Activated B cell treated with CpG ODN at 0.5 μM for 24 hours (primary cell): Measurements from ENCODE around the gene COPS9. TPM values are rescaled to one million over a fixed set of nuclear protein-coding genes. Genes with fewer than 3 reads are reported as not detected.

ENCODE experiments used
- ATAC-seq: fragments of 200-7000 bp; cut with Tn5 transposase; one replicate; pipeline ENCODE4 v1.10.0; 2021; ENCODE audit warnings: low read depth, mild to moderate bottlenecking, moderate library complexity
- CTCF ChIA-PET: fragments of 350-600 bp; sonication (Branson Sonifier 250); formaldehyde crosslinking; loops from one replicate; lab custom pipeline; 2021; ENCODE audit warnings: antibody characterized with exemption; lab: Charles Lee
- POLR2A ChIA-PET: fragments of 350-600 bp; sonication (Branson Sonifier 250); formaldehyde crosslinking; loops from one replicate; lab custom pipeline; 2021; ENCODE audit warnings: antibody characterized with exemption; lab: Charles Lee
- DNase-seq: peaks from one replicate; pipeline ENCODE4 v3.0.0; 2022
- H3K27ac Mint-ChIP-seq: one replicate; pipeline ENCODE4 v1.8.0; 2020; ENCODE audit warnings: mixed read lengths
- H3K27me3 Mint-ChIP-seq: one replicate; pipeline ENCODE4 v1.8.0; 2021; ENCODE audit warnings: mixed read lengths
- H3K36me3 Mint-ChIP-seq: one replicate; pipeline ENCODE4 v1.8.0; 2021; ENCODE audit warnings: low read depth, mixed read lengths
- H3K4me1 Mint-ChIP-seq: one replicate; pipeline ENCODE4 v1.8.0; 2021; ENCODE audit warnings: mixed read lengths
- H3K4me3 Mint-ChIP-seq: one replicate; pipeline ENCODE4 v1.8.0; 2020; ENCODE audit warnings: mild to moderate bottlenecking, mixed read lengths
- H3K9me3 Mint-ChIP-seq: one replicate; pipeline ENCODE4 v1.8.0; 2020; ENCODE audit warnings: mixed read lengths
- intact Hi-C: fragments of 100-400 bp; cut with micrococcal nuclease; formaldehyde crosslinking; loops from one replicate; pipeline ENCODE4 v1.15.1; 2024
- total RNA-seq: library from RNA; stranded (reverse); gene quantifications from 2 replicates; pipeline ENCODE4 v1.2.3, GENCODE V29; 2022
- TF ChIP-seq, protein P1 (sequence below): fragments of 200-600 bp; IDR thresholded peaks from one replicate; pipeline ENCODE4 v1.8.0; 2022; ENCODE audit warnings: antibody characterized with exemption, mild to moderate bottlenecking

Gene COPS9
- total RNA-seq, 1 donor from 2014 or later = 78.6 TPM

DNA sequence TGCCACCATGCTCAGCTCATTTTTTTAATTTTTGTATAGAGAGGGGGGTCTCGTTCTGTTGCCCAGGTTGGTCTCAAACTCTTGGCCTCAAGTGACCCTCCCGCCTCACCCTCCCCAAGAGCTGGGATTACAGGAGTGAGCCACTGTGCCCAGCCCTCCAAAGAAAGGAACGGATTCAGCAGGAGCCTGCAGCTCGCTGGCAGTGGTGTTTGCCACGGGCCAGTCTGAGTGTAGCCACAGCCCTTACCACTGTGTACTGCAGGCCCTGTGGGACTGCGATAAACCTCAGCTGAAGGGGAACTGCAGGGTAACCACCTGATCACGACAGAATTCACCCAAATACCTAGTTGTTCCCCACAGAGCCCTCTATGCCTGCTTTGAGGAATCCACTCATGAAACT lies 6.8 kb downstream of the COPS9 start:
- no peak overlapping the region for H3K4me3 Mint-ChIP-seq
- H3K9me3 Mint-ChIP-seq = no peaks in the 10 kb centered on the region
- POLR2A ChIA-PET = no interaction called here
- CTCF ChIA-PET = no interaction called here
- no peaks in the 10 kb centered on the region for H3K27me3 Mint-ChIP-seq
- intact Hi-C loops = no loop called here
- H3K4me1 Mint-ChIP-seq = peaks cover 7% of the 10 kb centered on the region
- ATAC-seq (no peak), DNase-seq (no peak)
- no peak overlapping the region for H3K27ac Mint-ChIP-seq
- H3K36me3 Mint-ChIP-seq = peaks cover 74% of the 10 kb centered on the region
- TF ChIP-seq, protein P1, sequence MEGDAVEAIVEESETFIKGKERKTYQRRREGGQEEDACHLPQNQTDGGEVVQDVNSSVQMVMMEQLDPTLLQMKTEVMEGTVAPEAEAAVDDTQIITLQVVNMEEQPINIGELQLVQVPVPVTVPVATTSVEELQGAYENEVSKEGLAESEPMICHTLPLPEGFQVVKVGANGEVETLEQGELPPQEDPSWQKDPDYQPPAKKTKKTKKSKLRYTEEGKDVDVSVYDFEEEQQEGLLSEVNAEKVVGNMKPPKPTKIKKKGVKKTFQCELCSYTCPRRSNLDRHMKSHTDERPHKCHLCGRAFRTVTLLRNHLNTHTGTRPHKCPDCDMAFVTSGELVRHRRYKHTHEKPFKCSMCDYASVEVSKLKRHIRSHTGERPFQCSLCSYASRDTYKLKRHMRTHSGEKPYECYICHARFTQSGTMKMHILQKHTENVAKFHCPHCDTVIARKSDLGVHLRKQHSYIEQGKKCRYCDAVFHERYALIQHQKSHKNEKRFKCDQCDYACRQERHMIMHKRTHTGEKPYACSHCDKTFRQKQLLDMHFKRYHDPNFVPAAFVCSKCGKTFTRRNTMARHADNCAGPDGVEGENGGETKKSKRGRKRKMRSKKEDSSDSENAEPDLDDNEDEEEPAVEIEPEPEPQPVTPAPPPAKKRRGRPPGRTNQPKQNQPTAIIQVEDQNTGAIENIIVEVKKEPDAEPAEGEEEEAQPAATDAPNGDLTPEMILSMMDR = no peak

GRCh38 chr2:240128608-240129145 lies 7.4 kb downstream of the COPS9 start:
- CTCF ChIA-PET = no interaction called here
- H3K9me3 Mint-ChIP-seq = no peaks in the 10 kb centered on the region

GRCh38 chr2:240127911-240128607 lies 8.0 kb downstream of the COPS9 start:
- Mint-ChIP-seq H3K36me3 (peaks cover 70% of the 10 kb centered on the region), H3K9me3 (no peaks in the 10 kb centered on the region)

More at GRCh38 chr2:240128608-240129145, 7.4 kb downstream of the COPS9 start:
- POLR2A ChIA-PET = no interaction called here
- Mint-ChIP-seq H3K27ac (no peak overlapping the region), H3K36me3 (peaks cover 74% of the 10 kb centered on the region), H3K4me1 (peaks cover under 1% of the 10 kb centered on the region), H3K4me3 (no peak overlapping the region), H3K27me3 (no peaks in the 10 kb centered on the region)
- DNase-seq = no peak
- intact Hi-C loops = no loop called here
- no peak for ATAC-seq
- TF ChIP-seq, protein P1 = no peak

DNA sequence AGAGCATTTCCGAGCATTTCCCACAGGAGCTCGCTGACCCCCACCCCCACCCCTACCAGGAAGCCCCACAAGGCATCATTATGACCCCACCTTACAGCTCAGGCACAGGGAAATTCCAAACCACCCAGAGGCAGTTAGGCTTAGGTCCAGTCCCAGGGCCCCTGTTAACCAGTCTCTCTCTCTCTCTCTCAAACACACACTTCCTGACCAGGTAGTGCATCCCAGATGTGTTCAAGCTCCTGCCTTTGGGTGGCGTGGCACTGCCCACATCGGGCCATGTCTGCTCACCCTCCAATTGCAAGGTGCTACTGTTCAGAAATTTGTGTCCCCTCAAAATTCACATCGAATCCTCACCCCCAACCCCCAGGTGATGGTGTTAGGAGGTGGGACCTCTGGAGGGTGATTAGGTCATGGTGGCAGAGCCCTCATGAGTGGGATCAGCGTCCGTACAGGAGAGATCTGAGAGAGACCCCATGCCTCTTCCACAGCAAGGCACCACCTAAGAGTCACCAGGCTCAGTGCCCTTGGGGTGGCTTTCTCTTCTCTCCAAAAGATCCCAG lies 8.8 kb downstream of the COPS9 start:
- Mint-ChIP-seq H3K27ac (no peak overlapping the region), H3K27me3 (no peaks in the 10 kb centered on the region), H3K4me1 (no peaks in the 10 kb centered on the region), H3K9me3 (no peaks in the 10 kb centered on the region), H3K4me3 (no peak overlapping the region), H3K36me3 (peaks cover 63% of the 10 kb centered on the region)
- CTCF ChIA-PET = no interaction called here
- intact Hi-C loops = no loop called here
- POLR2A ChIA-PET = no interaction called here
- no peak for ATAC-seq
- DNase-seq = no peak
- TF ChIP-seq, protein P1 = no peak

More at GRCh38 chr2:240127911-240128607, 8.0 kb downstream of the COPS9 start:
- Mint-ChIP-seq H3K27me3 (no peaks in the 10 kb centered on the region), H3K4me3 (no peak overlapping the region), H3K4me1 (no peaks in the 10 kb centered on the region), H3K27ac (no peak overlapping the region)
- ChIA-PET POLR2A (no interaction called here), CTCF (no interaction called here)
- intact Hi-C loops = no loop called here
- ATAC-seq (no peak), DNase-seq (no peak)
- TF ChIP-seq, protein P1 = no peak

- Mint-ChIP-seq H3K36me3 (peaks cover 58% of the 10 kb centered on the region), H3K27me3 (no peaks in the 10 kb centered on the region), H3K4me3 (no peak overlapping the region), H3K27ac (no peak overlapping the region), H3K9me3 (no peaks in the 10 kb centered on the region), H3K4me1 (peaks cover under 1% of the 10 kb centered on the region)
- TF ChIP-seq, protein P1 = no peak
- POLR2A ChIA-PET = no interaction called here
- intact Hi-C loops = no loop called here
- no peak for ATAC-seq
- no peak for DNase-seq
- CTCF ChIA-PET = no interaction called here
Observed at GRCh38 chr2:240126731-240127130, 9.4 kb downstream of the COPS9 start.
